Cardiac septum (tissue), 1 donor: Measurements from ENCODE around the gene CBL. TPM values are rescaled to one million over a fixed set of nuclear protein-coding genes. Genes with fewer than 3 reads are reported as not detected.

Source experiments
- DNase-seq: peaks from one replicate; pipeline ENCODE4 v3.0.0-alpha.2; 2020; ENCODE audit warnings: low spot score
- intact Hi-C: fragments of 100-400 bp; cut with DNase I; formaldehyde crosslinking; loops from one replicate; pipeline ENCODE4 v1.14.0; 2022
- total RNA-seq: library from RNA; stranded (reverse); fragmentation: NEBNext Ultra II Directional; extraction: Animal tissue kit (Norgen Biotek cat#: 25700); gene quantifications from one replicate; pipeline ENCODE4 v1.2.1, GENCODE V29; 2021
- donor health status: DM: no; HTN: no; CAD: no.

The CBL gene
- total RNA-seq, 1 donor from 2014 or later = 13.4 TPM

- intact Hi-C loops = no loop called here
These were observed 45.0 kb downstream of the CBL start for GRCh38 chr11:119251114-119251513.

GRCh38 chr11:119254239-119254638, 48.1 kb downstream of the CBL start:
- no peak for DNase-seq
- intact Hi-C loops = no loop called here

More at GRCh38 chr11:119251114-119251513, 45.0 kb downstream of the CBL start:
- DNase-seq = no peak

- no peak for DNase-seq
- intact Hi-C loops = no loop called here
These were observed 52.0 kb downstream of the CBL start for GRCh38 chr11:119258180-119258579.

GRCh38 chr11:119258983-119259382, 52.8 kb downstream of the CBL start:
- intact Hi-C loops = no loop called here
- DNase-seq = no peak

- DNase-seq = no peak
- intact Hi-C loops = loop anchor here (5.0 kb wide), 2 partner anchors 56 to 59 kb away; partner anchors contain the start of gene CBL
These were observed 56.7 kb downstream of the CBL start for GRCh38 chr11:119262668-119263351.

- DNase-seq = no peak
- intact Hi-C loops = loop anchor here (5.0 kb wide), 2 partner anchors 56 to 59 kb away; partner anchors contain the start of gene CBL
These were observed 57.3 kb downstream of the CBL start for GRCh38 chr11:119263352-119263940.

- DNase-seq = no peak
- intact Hi-C loops = no loop called here
These were observed 59.9 kb downstream of the CBL start for GRCh38 chr11:119266063-119266462.

GRCh38 chr11:119266517-119267255, 60.5 kb downstream of the CBL start:
- DNase-seq = no peak
- intact Hi-C loops = no loop called here

GRCh38 chr11:119267645-119268044, 61.5 kb downstream of the CBL start:
- intact Hi-C loops = no loop called here
- DNase-seq = no peak

- intact Hi-C loops = no loop called here
These were observed 67.6 kb downstream of the CBL start for GRCh38 chr11:119273721-119274120.

GRCh38 chr11:119277660-119278059, 71.5 kb downstream of the CBL start:
- DNase-seq = no peak
- intact Hi-C loops = no loop called here

More at GRCh38 chr11:119273721-119274120, 67.6 kb downstream of the CBL start:
- DNase-seq = no peak

GRCh38 chr11:119282495-119282894, 76.4 kb downstream of the CBL start:
- DNase-seq = no peak
- intact Hi-C loops = loop anchor here (5.0 kb wide), 1 partner anchor 75 kb away; the partner anchor contains the start of gene CBL

GRCh38 chr11:119284344-119285157, 78.4 kb downstream of the CBL start:
- intact Hi-C loops = loop anchor here (5.0 kb wide), 1 partner anchor 77 kb away; the partner anchor contains the start of gene CBL
- DNase-seq = no peak

- DNase-seq = no peak
- intact Hi-C loops = no loop called here
These were observed 79.3 kb downstream of the CBL start for GRCh38 chr11:119285431-119285830.

- no peak for DNase-seq
- intact Hi-C loops = no loop called here
These were observed 82.1 kb downstream of the CBL start for GRCh38 chr11:119288219-119288618.

- intact Hi-C loops = no loop called here
- no peak for DNase-seq
These were observed 84.9 kb downstream of the CBL start for GRCh38 chr11:119290894-119291497.

GRCh38 chr11:119293461-119293860, 87.3 kb downstream of the CBL start:
- intact Hi-C loops = no loop called here
- no peak for DNase-seq

GRCh38 chr11:119295178-119295577, 89.0 kb downstream of the CBL start:
- DNase-seq = no peak
- intact Hi-C loops = no loop called here

- DNase-seq = no peak
- intact Hi-C loops = no loop called here
These were observed 91.8 kb downstream of the CBL start for GRCh38 chr11:119297938-119298337.
